ENCODE data around the gene VSIG4.

Gene VSIG4

GRCh38 chrX:66023385-66024091 lies 16.3 kb downstream of the VSIG4 start:
- no peak for DNase-seq

GRCh38 chrX:66022632-66023384 lies 17.1 kb downstream of the VSIG4 start:
- no peak for DNase-seq

GRCh38 chrX:66021765-66022631 lies 17.9 kb downstream of the VSIG4 start:
- DNase-seq = no peak

GRCh38 chrX:66021401-66021764 lies 18.5 kb downstream of the VSIG4 start:
- no peak for DNase-seq

GRCh38 chrX:66020631-66021334 lies 19.1 kb downstream of the VSIG4 start:
- DNase-seq = no peak

- DNase-seq = no peak
Measured at GRCh38 chrX:66019974-66020373, 19.9 kb downstream of the VSIG4 start.

GRCh38 chrX:66019310-66019652 lies 20.6 kb downstream of the VSIG4 start:
- DNase-seq = no peak

GRCh38 chrX:66018585-66019309 lies 21.1 kb downstream of the VSIG4 start:
- DNase-seq = no peak

GRCh38 chrX:66017659-66018170 lies 22.2 kb downstream of the VSIG4 start:
- DNase-seq = no peak

- no peak for DNase-seq
Measured at GRCh38 chrX:66016905-66017658, 22.8 kb downstream of the VSIG4 start.

GRCh38 chrX:66015900-66016689 lies 23.8 kb downstream of the VSIG4 start:
- no peak for DNase-seq

- DNase-seq = no peak
Measured at GRCh38 chrX:66015152-66015831, 24.6 kb downstream of the VSIG4 start.

- no peak for DNase-seq
Measured at GRCh38 chrX:66014556-66014955, 25.3 kb downstream of the VSIG4 start.

- DNase-seq = no peak
Measured at GRCh38 chrX:66014084-66014483, 25.8 kb downstream of the VSIG4 start.

GRCh38 chrX:66013194-66013816 lies 26.6 kb downstream of the VSIG4 start:
- DNase-seq = no peak

GRCh38 chrX:66012094-66012534 lies 27.8 kb downstream of the VSIG4 start:
- no peak for DNase-seq

GRCh38 chrX:66009231-66009845 lies 30.5 kb downstream of the VSIG4 start:
- DNase-seq = no peak

- DNase-seq = no peak
Measured at GRCh38 chrX:66008328-66008970, 31.4 kb downstream of the VSIG4 start.

Data from NCI-H774 (cell line).